ENCODE data around the gene TMCC2.
A peak's percentile ranks its signal among the peaks of the same experiment; 100 is the strongest.
"Not testable (repeated sequence)": the region's sequence is repeated elsewhere in the genome, so short reads cannot be mapped to it uniquely, and the experiment has no call there.

The TMCC2 gene

GRCh38 chr1:205284420-205285144, 56.8 kb downstream of the TMCC2 start:
- DNase-seq, result peak; percentile 85

- no peak for DNase-seq
Measured at GRCh38 chr1:205285381-205286101, 57.8 kb downstream of the TMCC2 start.

- DNase-seq, result peak; percentile 63
Measured at GRCh38 chr1:205286335-205286950, 58.7 kb downstream of the TMCC2 start.

- DNase-seq, result no peak
Measured at GRCh38 chr1:205287076-205287475, 59.3 kb downstream of the TMCC2 start.

- DNase-seq, result peak; percentile 74
Measured at GRCh38 chr1:205287767-205288559, 60.2 kb downstream of the TMCC2 start.

- DNase-seq, result no peak
Measured at GRCh38 chr1:205291596-205291995, 63.9 kb downstream of the TMCC2 start.

- no peak for DNase-seq
Measured at GRCh38 chr1:205293350-205294074, 65.8 kb downstream of the TMCC2 start.

- DNase-seq, result peak; percentile 44
Measured at GRCh38 chr1:205294175-205294917, 66.6 kb downstream of the TMCC2 start.

- DNase-seq, result no peak
Measured at GRCh38 chr1:205294934-205295333, 67.2 kb downstream of the TMCC2 start.

- DNase-seq, result no peak
Measured at GRCh38 chr1:205296154-205296553, 68.4 kb downstream of the TMCC2 start.

GRCh38 chr1:205297546-205298177, 69.9 kb downstream of the TMCC2 start:
- not testable (repeated sequence) for DNase-seq

GRCh38 chr1:205298191-205298994, 70.6 kb downstream of the TMCC2 start:
- no peak for DNase-seq

GRCh38 chr1:205300149-205300548, 72.4 kb downstream of the TMCC2 start:
- DNase-seq, result no peak

- DNase-seq, result peak; percentile 46
Measured at GRCh38 chr1:205301205-205301821, 73.6 kb downstream of the TMCC2 start.

- no peak for DNase-seq
Measured at GRCh38 chr1:205301842-205302588, 74.3 kb downstream of the TMCC2 start.

- DNase-seq, result no peak
Measured at GRCh38 chr1:205303247-205303888, 75.6 kb downstream of the TMCC2 start.

- no peak for DNase-seq
Measured at GRCh38 chr1:205304046-205304694, 76.4 kb downstream of the TMCC2 start.

- DNase-seq, result no peak
Measured at GRCh38 chr1:205304695-205305070, 76.9 kb downstream of the TMCC2 start.
